ENCODE data around the gene C1orf53. TPM values are rescaled to one million over a fixed set of nuclear protein-coding genes. Genes with fewer than 3 reads are reported as not detected.

Gene C1orf53
- total RNA-seq, 1 experiment from 2014 or later = 0.33 TPM

DNA sequence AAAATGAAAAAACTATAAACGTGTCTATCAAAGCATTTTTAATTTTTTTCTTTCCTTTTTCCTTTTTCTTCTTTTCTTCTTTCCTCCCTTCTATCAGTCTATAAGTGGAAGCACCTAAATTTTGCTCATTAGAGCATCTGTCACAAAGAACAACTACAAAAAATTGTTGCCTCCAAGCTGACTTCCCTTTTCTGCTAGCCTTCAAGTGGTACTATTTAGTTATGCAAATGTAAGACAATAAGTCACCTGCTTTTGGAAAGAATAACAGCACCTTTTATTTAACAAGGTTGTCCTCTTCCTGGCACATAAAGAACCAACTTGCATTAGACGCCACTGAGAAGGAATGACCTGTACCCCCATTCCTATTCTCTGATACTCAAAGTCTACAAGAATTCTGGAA lies 45.0 kb upstream of the C1orf53 start:
- Mint-ChIP-seq H3K36me3 (no peaks in the 10 kb centered on the region), H3K4me1 (peaks cover 14% of the 10 kb centered on the region), H3K27me3 (ENCODE audit: low read depth) (no peaks in the 10 kb centered on the region), H3K4me3 (no peak overlapping the region), H3K9me3 (peaks cover 9% of the 10 kb centered on the region), H3K27ac (no peak overlapping the region)
- POLR2A ChIA-PET = no interaction called here
- CTCF ChIA-PET = interaction anchor here (0.8 kb wide), 1 partner anchor 12 kb away, joined by 3 read pairs; no protein-coding TSS in a partner anchor
- TF ChIP-seq, protein P1, sequence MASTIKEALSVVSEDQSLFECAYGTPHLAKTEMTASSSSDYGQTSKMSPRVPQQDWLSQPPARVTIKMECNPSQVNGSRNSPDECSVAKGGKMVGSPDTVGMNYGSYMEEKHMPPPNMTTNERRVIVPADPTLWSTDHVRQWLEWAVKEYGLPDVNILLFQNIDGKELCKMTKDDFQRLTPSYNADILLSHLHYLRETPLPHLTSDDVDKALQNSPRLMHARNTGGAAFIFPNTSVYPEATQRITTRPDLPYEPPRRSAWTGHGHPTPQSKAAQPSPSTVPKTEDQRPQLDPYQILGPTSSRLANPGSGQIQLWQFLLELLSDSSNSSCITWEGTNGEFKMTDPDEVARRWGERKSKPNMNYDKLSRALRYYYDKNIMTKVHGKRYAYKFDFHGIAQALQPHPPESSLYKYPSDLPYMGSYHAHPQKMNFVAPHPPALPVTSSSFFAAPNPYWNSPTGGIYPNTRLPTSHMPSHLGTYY (CRISPR knock-in tag; IDR thresholded peaks at IDR 0.05) = no peak
- DNase-seq (ENCODE audit: low spot score) (no peak), ATAC-seq (no peak)

DNA sequence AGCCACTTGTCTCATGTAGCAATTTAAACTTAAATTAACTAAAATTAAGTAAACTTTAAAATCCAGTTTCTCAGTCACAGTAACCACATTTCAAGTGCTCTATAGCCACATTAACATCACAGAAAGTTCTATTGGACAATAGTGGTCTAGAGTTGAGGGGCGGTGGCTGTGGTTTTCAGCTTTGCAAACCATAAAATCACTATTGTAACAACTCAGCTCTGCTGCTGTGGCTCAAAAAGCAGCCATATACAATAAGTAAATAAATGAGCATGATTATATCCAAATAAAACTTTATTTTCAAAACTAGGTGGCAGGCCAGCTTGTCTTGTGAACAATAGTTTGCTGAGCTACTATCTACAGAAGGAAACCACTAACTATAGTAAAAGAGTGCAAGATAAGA lies 43.4 kb upstream of the C1orf53 start:
- ATAC-seq (no peak), DNase-seq (ENCODE audit: low spot score) (no peak)
- TF ChIP-seq, protein P2, sequence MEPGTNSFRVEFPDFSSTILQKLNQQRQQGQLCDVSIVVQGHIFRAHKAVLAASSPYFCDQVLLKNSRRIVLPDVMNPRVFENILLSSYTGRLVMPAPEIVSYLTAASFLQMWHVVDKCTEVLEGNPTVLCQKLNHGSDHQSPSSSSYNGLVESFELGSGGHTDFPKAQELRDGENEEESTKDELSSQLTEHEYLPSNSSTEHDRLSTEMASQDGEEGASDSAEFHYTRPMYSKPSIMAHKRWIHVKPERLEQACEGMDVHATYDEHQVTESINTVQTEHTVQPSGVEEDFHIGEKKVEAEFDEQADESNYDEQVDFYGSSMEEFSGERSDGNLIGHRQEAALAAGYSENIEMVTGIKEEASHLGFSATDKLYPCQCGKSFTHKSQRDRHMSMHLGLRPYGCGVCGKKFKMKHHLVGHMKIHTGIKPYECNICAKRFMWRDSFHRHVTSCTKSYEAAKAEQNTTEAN (CRISPR knock-in tag; IDR thresholded peaks at IDR 0.05) = no peak
- no peak for TF ChIP-seq ZNF138 (CRISPR knock-in tag; conservative IDR thresholded peaks at IDR 0.05)
- no peak for TF ChIP-seq TP53 (CRISPR knock-in tag; IDR thresholded peaks at IDR 0.05)
- TF ChIP-seq GTF2I (CRISPR knock-in tag; conservative IDR thresholded peaks at IDR 0.05) = no peak
- no peak for TF ChIP-seq PRRX2 (CRISPR knock-in tag; IDR thresholded peaks at IDR 0.05)
- no peak for TF ChIP-seq NR3C1 (CRISPR knock-in tag; conservative IDR thresholded peaks at IDR 0.05; ENCODE audit: low read depth)
- no peak for TF ChIP-seq ZNF219 (CRISPR knock-in tag; IDR thresholded peaks at IDR 0.05; ENCODE audit: borderline replicate concordance)
- no peak for TF ChIP-seq ZNF232 (CRISPR knock-in tag; IDR thresholded peaks at IDR 0.05)
- no peak for TF ChIP-seq ZBTB21 (CRISPR knock-in tag; IDR thresholded peaks at IDR 0.05; ENCODE audit: borderline replicate concordance)
- no peak for TF ChIP-seq HMGA2 (CRISPR knock-in tag; IDR thresholded peaks at IDR 0.05)
- TF ChIP-seq, protein P3, sequence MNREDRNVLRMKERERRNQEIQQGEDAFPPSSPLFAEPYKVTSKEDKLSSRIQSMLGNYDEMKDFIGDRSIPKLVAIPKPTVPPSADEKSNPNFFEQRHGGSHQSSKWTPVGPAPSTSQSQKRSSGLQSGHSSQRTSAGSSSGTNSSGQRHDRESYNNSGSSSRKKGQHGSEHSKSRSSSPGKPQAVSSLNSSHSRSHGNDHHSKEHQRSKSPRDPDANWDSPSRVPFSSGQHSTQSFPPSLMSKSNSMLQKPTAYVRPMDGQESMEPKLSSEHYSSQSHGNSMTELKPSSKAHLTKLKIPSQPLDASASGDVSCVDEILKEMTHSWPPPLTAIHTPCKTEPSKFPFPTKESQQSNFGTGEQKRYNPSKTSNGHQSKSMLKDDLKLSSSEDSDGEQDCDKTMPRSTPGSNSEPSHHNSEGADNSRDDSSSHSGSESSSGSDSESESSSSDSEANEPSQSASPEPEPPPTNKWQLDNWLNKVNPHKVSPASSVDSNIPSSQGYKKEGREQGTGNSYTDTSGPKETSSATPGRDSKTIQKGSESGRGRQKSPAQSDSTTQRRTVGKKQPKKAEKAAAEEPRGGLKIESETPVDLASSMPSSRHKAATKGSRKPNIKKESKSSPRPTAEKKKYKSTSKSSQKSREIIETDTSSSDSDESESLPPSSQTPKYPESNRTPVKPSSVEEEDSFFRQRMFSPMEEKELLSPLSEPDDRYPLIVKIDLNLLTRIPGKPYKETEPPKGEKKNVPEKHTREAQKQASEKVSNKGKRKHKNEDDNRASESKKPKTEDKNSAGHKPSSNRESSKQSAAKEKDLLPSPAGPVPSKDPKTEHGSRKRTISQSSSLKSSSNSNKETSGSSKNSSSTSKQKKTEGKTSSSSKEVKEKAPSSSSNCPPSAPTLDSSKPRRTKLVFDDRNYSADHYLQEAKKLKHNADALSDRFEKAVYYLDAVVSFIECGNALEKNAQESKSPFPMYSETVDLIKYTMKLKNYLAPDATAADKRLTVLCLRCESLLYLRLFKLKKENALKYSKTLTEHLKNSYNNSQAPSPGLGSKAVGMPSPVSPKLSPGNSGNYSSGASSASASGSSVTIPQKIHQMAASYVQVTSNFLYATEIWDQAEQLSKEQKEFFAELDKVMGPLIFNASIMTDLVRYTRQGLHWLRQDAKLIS (CRISPR knock-in tag; IDR thresholded peaks at IDR 0.05; ENCODE audit: borderline replicate concordance) = no peak
- TF ChIP-seq NFE2L1 (CRISPR knock-in tag; IDR thresholded peaks at IDR 0.05) = no peak
- TF ChIP-seq JUN (CRISPR knock-in tag; IDR thresholded peaks at IDR 0.05) = no peak
- TF ChIP-seq, protein P4, sequence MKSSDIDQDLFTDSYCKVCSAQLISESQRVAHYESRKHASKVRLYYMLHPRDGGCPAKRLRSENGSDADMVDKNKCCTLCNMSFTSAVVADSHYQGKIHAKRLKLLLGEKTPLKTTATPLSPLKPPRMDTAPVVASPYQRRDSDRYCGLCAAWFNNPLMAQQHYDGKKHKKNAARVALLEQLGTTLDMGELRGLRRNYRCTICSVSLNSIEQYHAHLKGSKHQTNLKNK (CRISPR knock-in tag; IDR thresholded peaks at IDR 0.05) = no peak
- TF ChIP-seq, protein P5, sequence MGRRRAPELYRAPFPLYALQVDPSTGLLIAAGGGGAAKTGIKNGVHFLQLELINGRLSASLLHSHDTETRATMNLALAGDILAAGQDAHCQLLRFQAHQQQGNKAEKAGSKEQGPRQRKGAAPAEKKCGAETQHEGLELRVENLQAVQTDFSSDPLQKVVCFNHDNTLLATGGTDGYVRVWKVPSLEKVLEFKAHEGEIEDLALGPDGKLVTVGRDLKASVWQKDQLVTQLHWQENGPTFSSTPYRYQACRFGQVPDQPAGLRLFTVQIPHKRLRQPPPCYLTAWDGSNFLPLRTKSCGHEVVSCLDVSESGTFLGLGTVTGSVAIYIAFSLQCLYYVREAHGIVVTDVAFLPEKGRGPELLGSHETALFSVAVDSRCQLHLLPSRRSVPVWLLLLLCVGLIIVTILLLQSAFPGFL (CRISPR knock-in tag; IDR thresholded peaks at IDR 0.05; ENCODE audit: borderline replicate concordance) = no peak
- no peak for TF ChIP-seq ETV6 (CRISPR knock-in tag; IDR thresholded peaks at IDR 0.05)
- TF ChIP-seq, protein P6, sequence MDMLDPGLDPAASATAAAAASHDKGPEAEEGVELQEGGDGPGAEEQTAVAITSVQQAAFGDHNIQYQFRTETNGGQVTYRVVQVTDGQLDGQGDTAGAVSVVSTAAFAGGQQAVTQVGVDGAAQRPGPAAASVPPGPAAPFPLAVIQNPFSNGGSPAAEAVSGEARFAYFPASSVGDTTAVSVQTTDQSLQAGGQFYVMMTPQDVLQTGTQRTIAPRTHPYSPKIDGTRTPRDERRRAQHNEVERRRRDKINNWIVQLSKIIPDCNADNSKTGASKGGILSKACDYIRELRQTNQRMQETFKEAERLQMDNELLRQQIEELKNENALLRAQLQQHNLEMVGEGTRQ (CRISPR knock-in tag; IDR thresholded peaks at IDR 0.05) = no peak
- TF ChIP-seq, protein P1 (CRISPR knock-in tag; IDR thresholded peaks at IDR 0.05) = no peak
- CTCF ChIA-PET = no interaction called here
- H3K4me1 Mint-ChIP-seq = peaks cover 14% of the 10 kb centered on the region
- H3K36me3 Mint-ChIP-seq = no peaks in the 10 kb centered on the region
- H3K27ac Mint-ChIP-seq = no peak overlapping the region
- POLR2A ChIA-PET = no interaction called here
- peaks cover 9% of the 10 kb centered on the region for H3K9me3 Mint-ChIP-seq
- H3K4me3 Mint-ChIP-seq = no peak overlapping the region
- no peaks in the 10 kb centered on the region for H3K27me3 Mint-ChIP-seq (ENCODE audit: low read depth)

All from WTC11 (cell line).